KOPT-K1 (cell line): ENCODE data around the gene POU3F3.

Source experiments
- H3K27ac ChIP-seq: fragments of 200-600 bp; sonication (generic); 2 replicates; pipeline ENCODE4 v1.5.1; 2016; ENCODE audit warnings: antibody characterized with exemption, mild to moderate bottlenecking, low read depth, low read length; ENCODE audit not compliant: poor library complexity, severe bottlenecking
- H3K36me3 ChIP-seq: fragments of 200-600 bp; sonication (generic); 2 replicates; pipeline ENCODE4 v1.5.1; 2017; ENCODE audit warnings: antibody characterized with exemption, mild to moderate bottlenecking, low read length, moderate library complexity; ENCODE audit not compliant: insufficient read depth
- H3K9me3 ChIP-seq: fragments of 200-600 bp; sonication (generic); 2 replicates; pipeline ENCODE4 v1.5.1; 2017; ENCODE audit warnings: antibody characterized with exemption, low read length, mild to moderate bottlenecking; ENCODE audit not compliant: insufficient read depth, poor library complexity, severe bottlenecking

POU3F3 gene

DNA sequence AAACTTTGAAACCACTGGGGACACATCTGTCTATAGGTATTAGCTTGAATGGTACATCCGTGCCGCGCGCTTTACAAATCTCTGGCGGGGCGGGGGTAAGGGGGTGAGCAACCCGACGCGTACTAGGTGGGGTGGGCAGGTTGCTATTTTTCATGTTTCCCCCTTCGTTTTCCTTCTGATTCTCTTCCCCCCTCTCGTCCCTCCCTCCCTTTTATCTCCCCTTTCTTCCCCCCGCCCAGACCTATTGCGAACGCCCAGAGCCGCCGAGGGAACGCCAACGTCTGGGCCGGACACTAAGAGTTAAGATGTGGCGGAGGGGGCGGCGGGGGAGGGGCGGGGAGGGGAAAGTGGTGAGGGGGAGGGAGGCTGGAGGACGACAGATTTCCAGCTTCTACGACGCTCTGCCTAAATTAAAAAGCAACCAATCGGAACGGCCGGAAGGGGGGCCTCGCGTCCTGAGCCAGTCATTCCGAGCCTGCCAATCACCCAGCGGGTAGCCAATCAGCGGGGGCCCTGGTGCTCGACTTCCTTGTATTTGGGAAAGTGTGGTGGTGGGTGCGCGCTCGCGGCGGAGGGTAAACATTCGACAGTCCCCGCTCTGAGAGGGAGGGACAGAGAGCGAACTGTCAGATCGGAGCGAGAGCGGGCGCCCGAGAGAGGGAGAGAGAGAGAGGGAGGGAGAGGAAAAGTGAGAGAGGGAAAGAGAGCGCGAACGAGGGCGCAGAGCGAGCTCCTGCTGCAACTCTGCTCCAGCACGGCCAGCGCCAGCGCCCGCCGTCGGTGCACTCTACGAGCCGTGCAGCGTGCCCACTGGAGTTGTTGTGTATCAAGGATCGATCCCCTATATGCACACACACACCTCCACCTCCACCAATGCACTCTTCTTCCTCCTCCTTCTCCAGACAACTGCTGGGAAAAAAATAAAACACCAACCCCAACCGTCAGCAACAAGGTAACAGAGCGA is at the start of gene POU3F3:
TSS of gene POU3F3 (plus strand) at position 582 of the 964 bp plus-strand sequence. CDS start 1,396 bp downstream, outside the sequence.
- H3K27ac ChIP-seq, result no peak within 1 kb of the TSS
- no peaks in the 10 kb centered on the region for H3K36me3 ChIP-seq
- no peaks in the 10 kb centered on the region for H3K9me3 ChIP-seq

DNA sequence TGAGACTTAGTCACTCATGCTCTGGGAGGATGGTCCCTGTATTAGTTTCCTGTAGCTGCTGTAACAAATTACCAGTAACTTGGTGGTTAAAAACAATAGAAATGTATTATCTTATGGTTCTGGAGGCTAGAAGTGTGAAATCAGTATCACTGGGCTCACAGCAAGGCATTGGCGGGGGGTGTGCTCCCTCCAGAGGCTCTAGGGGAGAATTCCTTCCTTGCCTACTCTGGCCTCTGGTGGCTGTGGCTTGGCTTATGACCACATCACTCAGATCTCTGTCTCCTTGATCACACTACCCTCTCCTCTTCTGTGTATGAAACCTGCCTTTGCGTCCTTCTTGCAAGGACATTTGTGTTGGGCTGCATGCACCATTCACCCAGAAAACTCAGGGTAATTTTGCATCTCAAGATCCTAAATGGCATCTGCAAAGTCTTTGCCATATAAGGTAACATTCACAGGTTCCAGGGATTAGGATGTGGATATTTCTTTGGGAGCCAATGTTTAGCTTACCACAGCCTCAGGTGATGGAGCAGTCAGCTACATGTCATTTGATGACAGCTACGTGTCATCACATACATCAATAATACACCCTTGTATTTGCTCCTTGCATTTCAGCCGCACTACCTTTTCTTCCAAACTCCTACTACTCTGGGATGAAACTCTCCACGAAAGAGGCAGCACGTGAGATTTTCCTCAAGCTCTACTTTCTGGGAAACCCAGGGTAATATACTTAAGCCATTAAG is 49.6 kb upstream of the POU3F3 start:
- H3K36me3 ChIP-seq, result no peaks in the 10 kb centered on the region
- H3K27ac ChIP-seq, result no peak overlapping the region
- H3K9me3 ChIP-seq, result peaks cover 6% of the 10 kb centered on the region

DNA sequence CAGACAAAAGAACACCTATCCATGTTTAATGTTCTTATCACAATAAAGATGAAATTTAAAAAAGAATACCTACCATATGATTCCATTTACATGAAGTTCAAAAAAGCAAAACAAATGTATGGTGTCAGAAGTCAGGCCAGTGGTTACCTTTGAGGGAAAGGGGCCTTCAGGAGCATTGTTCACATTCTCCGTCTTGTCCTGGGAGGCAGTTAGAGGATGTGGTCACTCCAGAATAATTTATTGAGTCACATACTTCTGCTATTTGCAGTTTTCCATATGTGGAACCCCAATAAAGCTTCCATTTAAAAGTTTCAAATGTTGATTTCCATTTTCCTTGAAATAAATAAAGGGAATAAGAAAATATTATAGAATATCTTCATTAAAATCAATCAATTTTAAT is 41.6 kb upstream of the POU3F3 start:
- H3K27ac ChIP-seq, result no peak overlapping the region
- H3K36me3 ChIP-seq, result no peaks in the 10 kb centered on the region
- H3K9me3 ChIP-seq, result peaks cover 19% of the 10 kb centered on the region

DNA sequence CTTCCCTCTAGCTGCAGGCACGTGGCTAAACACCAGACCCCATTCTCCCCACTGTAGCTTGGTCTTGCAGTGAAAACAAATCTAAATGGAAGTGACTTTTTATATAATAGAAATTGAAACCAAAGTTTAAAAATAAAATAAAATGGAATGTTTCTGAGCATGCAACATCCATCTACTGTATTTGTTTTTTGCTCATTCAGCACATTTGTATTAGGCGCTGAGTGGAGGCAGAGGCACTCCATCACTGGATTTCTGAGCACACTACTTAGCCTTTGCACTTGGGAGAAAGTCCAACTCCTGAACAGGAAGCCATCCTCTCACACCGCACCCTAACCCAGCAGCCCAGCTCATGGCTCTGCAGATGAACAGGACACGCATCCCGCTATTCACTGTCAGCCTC is 37.8 kb upstream of the POU3F3 start:
- Histone ChIP-seq H3K9me3 (no peaks in the 10 kb centered on the region), H3K27ac (no peak overlapping the region), H3K36me3 (no peaks in the 10 kb centered on the region)

DNA sequence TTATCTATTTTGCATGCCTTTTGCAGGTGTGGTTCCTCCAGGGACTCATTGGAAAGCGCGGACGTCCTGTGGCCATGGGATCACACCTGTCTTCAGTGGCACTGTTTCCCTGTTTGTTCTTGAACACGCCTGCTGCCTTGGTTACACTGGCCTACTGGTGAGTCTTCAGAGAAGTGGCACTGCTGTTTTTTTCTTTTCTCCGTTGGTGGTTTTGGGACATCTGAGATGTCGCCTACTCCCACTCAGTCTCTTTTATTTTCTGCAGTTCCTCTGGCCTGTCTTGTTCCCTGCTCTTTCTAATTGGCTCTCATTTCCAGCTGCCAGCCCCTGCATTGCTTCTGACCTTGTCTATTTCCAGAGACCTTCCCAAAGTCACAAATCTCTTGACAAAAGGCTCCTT is 35.7 kb upstream of the POU3F3 start:
- H3K27ac ChIP-seq, result no peak overlapping the region
- no peaks in the 10 kb centered on the region for H3K9me3 ChIP-seq
- no peaks in the 10 kb centered on the region for H3K36me3 ChIP-seq

DNA sequence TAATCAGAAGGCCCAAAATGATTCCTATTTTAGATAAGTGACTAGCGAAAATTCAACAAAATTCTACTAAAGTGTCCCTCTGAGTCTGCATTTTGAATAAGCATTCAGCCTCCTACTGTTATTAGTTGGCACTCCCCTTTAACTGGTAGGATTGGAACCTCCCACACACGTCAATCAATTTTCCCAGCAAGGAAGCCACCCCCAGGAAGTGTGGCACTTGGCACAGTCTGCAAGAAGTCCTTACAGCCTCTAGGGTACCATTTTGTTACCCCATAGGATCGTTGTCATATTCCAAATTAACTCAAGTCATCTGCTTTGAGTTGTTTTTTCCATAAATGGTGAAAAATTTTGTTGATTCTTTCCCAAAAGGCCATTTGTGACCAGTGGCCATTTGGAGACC is 33.8 kb upstream of the POU3F3 start:
- no peaks in the 10 kb centered on the region for H3K36me3 ChIP-seq

DNA sequence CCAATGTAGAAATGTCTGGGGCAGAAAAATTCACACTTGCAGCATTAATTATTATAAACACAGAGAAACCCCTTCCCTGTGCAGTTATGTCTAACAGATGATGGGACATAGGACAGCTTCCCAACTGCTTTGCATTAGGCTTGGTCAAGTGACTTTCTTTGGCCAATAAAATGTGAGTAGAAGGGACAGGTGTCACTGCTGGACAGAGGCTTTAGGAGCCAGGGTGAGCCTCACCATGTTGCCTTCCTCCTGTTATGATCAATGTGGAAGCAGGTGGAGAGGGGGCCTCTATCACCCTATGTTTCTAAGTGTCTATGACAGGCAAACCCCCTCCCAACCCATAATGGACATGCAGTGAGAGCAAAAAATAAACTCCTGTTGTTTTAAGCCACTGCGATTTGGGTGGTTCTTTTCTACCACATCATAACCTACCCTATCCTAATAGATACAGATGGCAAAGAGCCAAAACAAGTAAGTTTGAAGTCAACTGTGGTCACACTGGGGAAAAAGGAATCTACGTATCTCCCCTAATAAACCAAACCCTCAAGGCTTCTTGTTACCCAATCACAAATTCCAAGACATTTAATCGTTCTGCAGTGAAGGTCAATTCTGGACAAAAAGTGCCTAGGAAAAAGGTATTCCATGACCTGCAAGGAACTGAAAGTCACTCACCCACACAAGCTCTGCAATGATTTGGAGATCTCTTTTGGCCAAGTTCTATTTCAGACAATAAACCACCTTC is 28.6 kb upstream of the POU3F3 start:
- H3K9me3 ChIP-seq, result peaks cover 6% of the 10 kb centered on the region
- no peaks in the 10 kb centered on the region for H3K36me3 ChIP-seq
- no peak overlapping the region for H3K27ac ChIP-seq

More for the DNA sequence above, 33.8 kb upstream of the POU3F3 start:
- Histone ChIP-seq H3K9me3 (peaks cover 6% of the 10 kb centered on the region), H3K27ac (no peak overlapping the region)

DNA sequence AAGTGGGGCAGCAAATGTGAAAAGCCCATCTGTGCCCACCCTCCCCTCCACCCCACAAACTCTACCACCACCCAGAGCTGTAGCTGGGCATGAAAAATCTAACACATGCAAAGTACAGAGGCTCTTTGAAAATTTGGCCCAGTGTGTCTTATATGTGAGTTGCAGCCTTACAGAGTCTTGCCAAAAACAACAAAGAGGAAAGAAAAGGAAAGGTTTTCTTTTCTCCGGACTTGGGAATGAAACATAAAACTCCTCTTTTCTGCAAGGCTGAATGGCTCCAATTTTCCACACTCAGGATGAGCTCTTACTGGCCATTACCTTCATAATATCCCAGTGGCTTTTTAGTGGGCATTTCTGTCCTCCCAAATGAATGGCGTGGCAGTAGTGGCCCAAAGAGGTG is 27.9 kb upstream of the POU3F3 start:
- Histone ChIP-seq H3K27ac (no peak overlapping the region), H3K9me3 (peaks cover 6% of the 10 kb centered on the region), H3K36me3 (no peaks in the 10 kb centered on the region)

DNA sequence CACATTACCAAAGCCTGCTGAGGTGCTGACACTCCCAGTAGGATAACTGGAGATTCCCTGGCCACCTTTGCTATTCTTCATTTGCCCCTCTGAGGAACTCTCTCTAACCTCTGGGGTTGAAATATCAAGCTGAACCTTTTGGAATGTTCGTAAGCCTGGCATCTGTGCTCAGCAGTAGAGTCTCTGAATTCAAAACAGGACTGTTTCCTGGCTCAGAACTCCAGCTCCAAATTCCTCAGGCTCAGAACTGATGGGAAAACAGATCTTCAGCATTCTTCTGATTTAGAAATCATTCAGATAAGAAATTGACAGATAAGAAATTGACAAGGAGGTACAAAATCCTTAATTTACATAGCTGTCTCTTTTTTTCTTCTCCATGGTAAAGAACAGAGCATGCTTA is 22.2 kb upstream of the POU3F3 start:
- H3K36me3 ChIP-seq, result no peaks in the 10 kb centered on the region
- H3K9me3 ChIP-seq, result no peaks in the 10 kb centered on the region
- no peak overlapping the region for H3K27ac ChIP-seq

DNA sequence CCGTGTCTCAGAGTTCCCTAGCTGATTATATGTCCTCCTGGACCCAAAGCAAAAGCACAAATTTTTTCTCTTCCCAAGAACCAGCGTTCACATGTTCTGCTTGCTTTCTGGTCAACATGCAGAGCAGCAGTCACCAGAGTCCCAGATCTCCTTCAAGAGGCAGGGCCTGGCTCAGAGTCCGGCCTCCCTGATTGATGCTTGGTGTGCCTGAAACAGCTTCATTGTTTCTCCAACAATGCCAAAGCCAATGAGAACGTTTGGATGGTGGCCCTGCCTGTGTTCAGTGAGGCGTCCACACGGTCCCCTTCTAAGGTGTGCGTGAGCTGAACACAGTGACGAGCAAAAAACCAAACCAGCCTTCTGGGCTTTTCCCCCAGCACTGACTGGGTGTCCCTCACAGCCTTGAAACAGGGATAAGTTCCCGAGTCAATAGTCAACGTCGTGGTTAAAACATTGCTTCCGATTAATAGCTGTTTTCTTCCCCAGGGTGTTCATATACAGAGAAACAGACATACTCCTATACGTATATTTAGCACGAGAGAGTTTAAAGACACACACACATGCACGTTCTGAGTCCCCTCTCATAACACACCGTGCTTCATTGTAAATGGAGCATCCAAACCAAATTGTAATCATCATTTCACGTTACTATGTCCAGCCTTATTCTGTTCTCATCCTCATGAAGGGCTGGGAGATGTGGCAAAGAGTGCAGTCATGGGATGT is 19.3 kb upstream of the POU3F3 start:
- Histone ChIP-seq H3K9me3 (no peaks in the 10 kb centered on the region), H3K27ac (no peak overlapping the region), H3K36me3 (no peaks in the 10 kb centered on the region)

DNA sequence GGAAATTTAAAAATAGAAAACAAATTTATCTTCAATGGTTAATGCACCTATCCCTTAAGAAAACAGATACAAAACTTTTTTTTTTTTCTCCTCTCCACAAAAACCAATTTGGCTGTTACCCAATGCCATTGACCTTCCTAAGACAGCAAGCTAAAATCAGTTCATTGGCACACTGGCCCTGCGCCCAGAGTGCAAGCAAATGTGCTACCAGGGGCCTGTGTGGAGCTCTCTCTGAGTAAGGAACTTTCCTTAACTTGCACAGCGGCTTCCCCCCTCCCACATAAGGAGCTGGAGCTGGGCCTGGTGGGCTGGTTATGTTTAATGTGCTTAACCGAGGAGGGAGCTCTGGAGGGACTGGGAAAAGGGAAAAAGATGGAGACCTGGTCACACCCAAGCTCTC is 17.6 kb upstream of the POU3F3 start:
- H3K9me3 ChIP-seq, result no peaks in the 10 kb centered on the region
- H3K36me3 ChIP-seq, result no peaks in the 10 kb centered on the region
- H3K27ac ChIP-seq, result no peak overlapping the region

DNA sequence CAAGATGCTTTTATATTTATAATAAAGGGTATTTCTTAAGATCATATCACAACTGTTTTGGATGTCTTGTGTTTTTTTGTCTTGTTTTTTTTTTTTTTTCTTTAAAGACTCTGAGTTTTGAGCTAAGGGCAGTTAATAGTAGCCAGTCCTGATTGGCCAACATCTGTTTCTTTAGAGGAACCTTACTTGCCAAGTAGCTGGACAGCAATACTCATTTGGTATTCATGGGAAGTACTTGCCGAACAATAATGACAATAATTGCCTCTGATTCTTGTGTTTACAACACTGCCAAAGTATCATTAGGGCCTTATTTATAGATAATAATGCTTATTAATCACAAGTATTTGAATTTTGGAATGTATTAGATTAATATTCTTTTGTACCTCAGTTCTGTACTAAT is 17.1 kb upstream of the POU3F3 start:
- H3K27ac ChIP-seq, result no peak overlapping the region
- no peaks in the 10 kb centered on the region for H3K9me3 ChIP-seq

DNA sequence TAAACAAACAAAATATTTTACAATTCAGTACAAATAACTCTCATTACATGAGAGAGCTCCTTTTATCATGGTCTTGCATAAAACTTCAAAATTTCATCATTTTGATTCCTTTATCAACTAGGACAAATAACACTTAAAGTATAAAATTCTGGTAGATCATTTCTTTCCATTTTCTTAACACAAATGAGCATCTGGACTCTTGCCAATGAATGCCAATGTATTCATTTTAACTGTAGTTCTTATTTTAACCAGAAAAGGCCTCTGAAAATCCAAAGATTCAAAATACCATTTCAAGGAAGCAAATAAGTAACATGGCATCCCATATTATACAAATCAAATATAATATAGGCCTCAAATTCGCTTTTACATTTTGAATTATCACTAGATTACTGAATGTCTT is 13.8 kb upstream of the POU3F3 start:
- Histone ChIP-seq H3K9me3 (peaks cover 21% of the 10 kb centered on the region), H3K36me3 (no peaks in the 10 kb centered on the region), H3K27ac (no peak overlapping the region)

More for the DNA sequence above, 17.1 kb upstream of the POU3F3 start:
- no peaks in the 10 kb centered on the region for H3K36me3 ChIP-seq

DNA sequence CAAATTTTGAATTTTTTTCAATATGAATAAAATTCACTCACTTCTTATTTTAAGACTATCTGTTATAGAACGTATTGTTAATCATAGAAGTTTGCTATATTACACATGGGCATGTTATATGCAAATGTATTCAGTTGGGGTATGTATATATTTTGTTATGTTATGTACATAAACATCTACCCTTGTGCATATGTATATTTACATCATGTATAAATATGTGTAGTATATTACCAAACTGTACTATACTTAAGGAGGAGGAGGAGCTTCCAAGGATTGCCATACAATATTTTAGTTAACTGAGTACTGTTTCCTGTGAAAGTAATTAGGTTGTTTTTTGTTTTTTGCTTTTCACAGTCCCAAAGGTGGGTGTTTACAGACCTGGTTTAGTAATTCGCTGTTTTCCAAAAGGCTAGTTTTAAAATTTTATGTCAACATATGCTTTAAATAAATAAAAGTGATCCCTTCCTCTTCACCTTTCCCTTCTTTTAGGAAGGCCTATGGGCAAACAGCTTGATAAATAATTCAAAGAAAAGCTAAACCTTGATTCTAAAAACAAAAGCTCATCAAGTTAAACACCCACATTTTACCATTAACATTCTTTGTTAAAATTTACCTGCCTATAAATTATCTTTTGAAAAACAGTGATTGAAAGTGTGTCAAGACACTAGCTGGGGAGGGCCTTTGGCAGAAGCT is 12.9 kb upstream of the POU3F3 start:
- no peaks in the 10 kb centered on the region for H3K36me3 ChIP-seq
- no peak overlapping the region for H3K27ac ChIP-seq
- H3K9me3 ChIP-seq, result peaks cover 25% of the 10 kb centered on the region
